Stimulated activated CD4-positive, alpha-beta T cell treated with anti-CD3 and anti-CD28 coated beads, Interleukin-4, amount 100 ng/mL, for 4 hours (primary cell): ENCODE measurements around the gene ANK3.

Experiments
- DNase-seq, 2 experiments: peaks; one replicate each; pipeline ENCODE4 v3.0.0-alpha.2; 2020

ANK3 gene

GRCh38 chr10:60208676-60209269 lies 180.9 kb downstream of the ANK3 start:
- DNase-seq, result no peak

GRCh38 chr10:60207894-60208293 lies 181.8 kb downstream of the ANK3 start:
- no peak for DNase-seq

GRCh38 chr10:60206735-60207134 lies 182.9 kb downstream of the ANK3 start:
- DNase-seq, result no peak

- no peak for DNase-seq
These were observed 183.9 kb downstream of the ANK3 start for GRCh38 chr10:60205741-60206140.

- no peak for DNase-seq
These were observed 185.6 kb downstream of the ANK3 start for GRCh38 chr10:60203993-60204618.

- DNase-seq, result no peak
These were observed 189.0 kb downstream of the ANK3 start for GRCh38 chr10:60200682-60201053.

GRCh38 chr10:60200012-60200681 lies 189.5 kb downstream of the ANK3 start:
- DNase-seq, result no peak

GRCh38 chr10:60197206-60197605 lies 192.5 kb downstream of the ANK3 start:
- DNase-seq, result no peak

GRCh38 chr10:60194421-60194820 lies 195.3 kb downstream of the ANK3 start:
- no peak for DNase-seq

GRCh38 chr10:60192946-60193345 lies 196.7 kb downstream of the ANK3 start:
- no peak for DNase-seq

GRCh38 chr10:60189861-60190475 lies 199.7 kb downstream of the ANK3 start:
- no peak for DNase-seq

GRCh38 chr10:60188548-60188947 lies 201.1 kb downstream of the ANK3 start:
- DNase-seq, result no peak

GRCh38 chr10:60187691-60188090 lies 202.0 kb downstream of the ANK3 start:
- no peak for DNase-seq

- DNase-seq, result no peak
These were observed 203.2 kb downstream of the ANK3 start for GRCh38 chr10:60186315-60187071.

- DNase-seq, result no peak
These were observed 204.3 kb downstream of the ANK3 start for GRCh38 chr10:60185421-60185820.

GRCh38 chr10:60182691-60183090 lies 207.0 kb downstream of the ANK3 start:
- no peak for DNase-seq

GRCh38 chr10:60176925-60177324 lies 212.8 kb downstream of the ANK3 start:
- no peak for DNase-seq

GRCh38 chr10:60175441-60175971 lies 214.2 kb downstream of the ANK3 start:
- no peak for DNase-seq

- no peak for DNase-seq
These were observed 217.2 kb downstream of the ANK3 start for GRCh38 chr10:60172363-60172990.

GRCh38 chr10:60171436-60172013 lies 218.2 kb downstream of the ANK3 start:
- no peak for DNase-seq

GRCh38 chr10:60170250-60170649 lies 219.4 kb downstream of the ANK3 start:
- DNase-seq, result no peak

- no peak for DNase-seq
These were observed 220.6 kb downstream of the ANK3 start for GRCh38 chr10:60169111-60169510.
